Kidney capillary endothelial cell (primary cell): ENCODE data around the gene TFB2M.
A peak's percentile ranks its signal among the peaks of the same experiment; 100 is the strongest.
"Not testable (repeated sequence)": the region's sequence is repeated elsewhere in the genome, so short reads cannot be mapped to it uniquely, and the experiment has no call there.

Source experiments
- DNase-seq: peaks from one replicate; pipeline ENCODE4 v3.0.0-alpha.2; 2018; ENCODE audit warnings: low spot score

TFB2M gene, protein sequence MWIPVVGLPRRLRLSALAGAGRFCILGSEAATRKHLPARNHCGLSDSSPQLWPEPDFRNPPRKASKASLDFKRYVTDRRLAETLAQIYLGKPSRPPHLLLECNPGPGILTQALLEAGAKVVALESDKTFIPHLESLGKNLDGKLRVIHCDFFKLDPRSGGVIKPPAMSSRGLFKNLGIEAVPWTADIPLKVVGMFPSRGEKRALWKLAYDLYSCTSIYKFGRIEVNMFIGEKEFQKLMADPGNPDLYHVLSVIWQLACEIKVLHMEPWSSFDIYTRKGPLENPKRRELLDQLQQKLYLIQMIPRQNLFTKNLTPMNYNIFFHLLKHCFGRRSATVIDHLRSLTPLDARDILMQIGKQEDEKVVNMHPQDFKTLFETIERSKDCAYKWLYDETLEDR

DNA sequence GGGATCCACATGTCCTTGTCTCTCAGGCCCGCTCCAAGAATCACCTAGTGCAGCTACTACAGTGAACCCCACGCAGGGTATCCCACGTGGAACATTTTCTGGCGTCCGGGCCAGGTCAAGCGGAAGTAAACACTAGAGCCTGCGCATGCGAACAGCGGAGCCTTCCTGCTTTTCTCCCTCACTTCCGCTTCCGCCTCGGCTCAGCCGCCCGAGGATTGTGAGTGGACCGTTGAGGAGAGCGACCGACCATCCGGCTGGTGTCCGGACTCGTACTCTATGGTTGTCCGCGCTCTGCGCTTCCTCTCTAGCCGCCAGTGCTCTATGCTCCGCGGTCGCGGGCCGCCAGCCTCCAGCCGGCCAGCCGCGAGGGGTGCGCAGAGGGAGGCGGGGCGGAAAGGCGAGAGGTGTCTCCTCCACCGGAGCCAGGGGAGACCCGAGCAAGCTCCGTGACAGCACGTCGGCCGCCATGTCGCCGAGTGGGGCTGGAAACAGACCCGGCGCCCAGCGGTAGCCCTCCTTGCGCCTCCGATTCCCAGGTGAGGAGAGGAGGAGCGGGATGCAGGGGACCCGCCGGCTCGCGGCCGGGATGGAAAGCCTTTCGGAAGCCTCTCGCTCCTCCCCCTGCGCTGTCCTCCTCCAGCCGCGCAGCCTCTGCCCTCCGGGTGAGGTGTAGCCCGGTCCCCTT lies at the start of gene TFB2M, which contains the start of gene CNST:
Gene TFB2M, minus strand, starts transcription at position 134 of the 685 bp plus-strand sequence. Its CDS starts 123 bp downstream, at position 11.
Gene CNST, plus strand, starts transcription at position 329 of the 685 bp plus-strand sequence. CDS start 25,107 bp downstream, outside the sequence.
- peak; percentile 100 for DNase-seq

DNA sequence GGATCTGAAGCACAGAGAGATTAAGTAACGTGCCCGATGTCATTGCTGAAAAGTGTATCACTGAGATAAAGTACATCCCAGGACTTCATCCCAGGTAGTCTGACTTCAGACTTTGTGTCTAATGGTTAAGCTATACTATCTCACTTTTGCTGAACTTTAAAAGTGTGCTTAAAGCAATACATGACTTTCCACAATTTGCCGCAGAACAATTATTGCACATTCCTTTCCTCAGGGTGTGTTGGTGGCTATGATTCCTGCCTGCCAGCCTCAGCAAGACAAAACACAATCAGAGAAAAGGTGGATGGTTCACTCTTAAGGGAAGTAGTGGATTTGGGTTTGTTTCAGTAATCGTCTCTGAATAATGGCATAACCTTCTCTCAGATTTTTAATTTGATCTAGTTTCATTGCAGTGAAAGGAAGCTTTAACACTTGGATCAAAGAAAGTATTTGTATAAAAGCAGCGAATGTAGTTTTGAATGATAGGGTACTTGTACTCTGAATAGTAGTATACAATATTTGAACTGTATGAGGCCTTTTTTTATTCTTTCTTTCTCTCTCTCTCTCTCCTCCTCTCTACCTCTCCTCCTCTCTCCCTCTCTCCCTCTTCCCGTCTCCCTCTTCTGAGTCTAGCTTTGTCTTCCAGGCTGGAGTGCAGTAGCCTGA lies 47.2 kb upstream of the TFB2M start:
- no peak for DNase-seq

DNA sequence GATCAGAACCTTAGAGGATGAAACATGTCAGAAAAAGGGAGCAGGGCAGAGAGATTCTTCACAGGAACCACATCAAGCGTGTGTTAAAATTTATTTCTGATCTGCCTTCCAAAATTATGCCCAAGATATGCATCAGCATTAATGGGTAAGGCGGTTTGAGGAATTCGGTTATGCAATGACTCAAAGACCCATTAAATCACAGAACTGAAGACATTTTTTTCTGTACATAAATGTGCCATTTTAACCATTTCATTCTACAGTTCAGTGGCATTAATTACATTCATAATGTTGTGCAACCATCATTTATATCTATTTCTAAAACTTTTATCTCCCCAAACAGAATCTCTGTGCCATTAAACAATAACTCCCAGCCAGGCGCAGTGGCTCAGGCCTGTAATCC lies 43.6 kb upstream of the TFB2M start:
- DNase-seq, result no peak

DNA sequence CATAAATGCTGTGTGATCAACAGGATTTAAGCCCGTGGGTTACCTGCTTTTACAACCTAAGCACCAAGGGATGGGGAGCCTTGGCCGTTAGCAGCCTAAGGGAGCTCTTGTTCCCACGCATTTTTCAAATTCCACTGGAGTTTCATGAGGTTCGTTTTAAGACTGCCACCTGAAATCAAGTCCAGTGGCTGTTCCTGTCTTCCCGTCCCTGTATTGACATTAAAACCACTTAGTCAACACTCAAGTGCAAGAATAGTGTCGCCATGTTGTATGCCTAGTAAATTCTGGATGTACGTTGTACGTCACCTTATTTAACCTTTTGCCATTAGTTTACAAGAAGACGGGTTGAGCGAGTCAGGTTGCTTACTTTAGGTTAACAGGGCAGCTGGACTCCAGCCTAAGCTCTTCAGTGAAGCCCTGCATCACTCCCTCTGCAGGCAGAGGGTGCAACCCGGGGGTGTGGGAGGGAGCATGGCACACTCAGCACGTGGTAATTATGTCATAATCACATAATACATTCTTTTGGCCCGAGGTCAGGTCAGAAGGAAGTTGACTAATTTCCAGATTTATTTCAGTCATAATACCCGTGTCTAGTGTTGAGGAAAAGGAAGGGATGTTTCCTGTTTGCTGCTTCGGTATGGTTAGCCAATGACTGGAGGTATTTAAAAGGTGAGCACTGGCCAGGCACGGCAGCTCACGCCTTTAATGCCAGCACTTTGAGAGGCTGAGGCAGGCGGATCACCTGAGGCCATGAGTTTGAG lies 42.7 kb upstream of the TFB2M start:
- DNase-seq, result peak; percentile 99

DNA sequence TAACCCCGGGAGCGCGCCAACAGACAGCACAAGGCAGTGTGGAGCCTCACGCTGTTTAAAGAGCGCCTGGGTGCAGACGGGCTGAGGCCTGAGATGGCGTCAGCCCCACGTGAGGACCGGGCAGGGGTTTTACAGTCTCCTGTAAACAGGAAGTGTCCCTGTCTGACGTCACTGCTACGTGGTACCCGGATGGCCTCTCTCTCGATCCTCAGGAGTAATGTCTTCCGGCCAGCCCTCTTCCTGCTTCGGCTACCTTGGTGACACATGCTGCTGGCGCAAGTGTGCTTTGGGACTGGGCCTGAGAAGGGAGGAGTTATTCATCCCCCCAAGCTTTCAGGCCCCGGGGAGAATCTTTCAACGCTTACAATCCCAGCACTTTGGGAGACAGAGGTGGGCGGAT lies 41.4 kb upstream of the TFB2M start:
- DNase-seq, result peak; percentile 82

DNA sequence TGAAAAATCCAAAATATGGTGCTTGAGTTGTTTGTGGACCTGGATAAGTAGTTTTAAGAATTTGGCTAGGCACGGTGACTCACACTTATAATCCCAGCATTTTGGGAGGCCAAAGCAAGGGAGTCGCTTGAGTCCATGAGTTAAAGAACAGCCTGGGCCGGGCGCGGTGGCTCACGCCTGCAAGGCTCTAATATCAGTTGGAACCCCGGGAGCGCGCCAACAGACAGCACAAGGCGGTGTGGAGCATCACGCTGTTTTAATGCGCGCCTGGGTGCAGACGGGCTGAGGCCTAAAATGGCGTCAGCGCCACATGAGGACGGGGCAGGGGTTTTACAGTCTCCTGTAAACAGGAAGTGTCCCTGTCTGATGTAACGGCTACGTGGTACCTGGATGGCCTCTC lies 39.2 kb upstream of the TFB2M start:
- DNase-seq, result not testable (repeated sequence)

- DNase-seq, result no peak
Measured at GRCh38 chr1:246602194-246602593, 36.1 kb upstream of the TFB2M start.

DNA sequence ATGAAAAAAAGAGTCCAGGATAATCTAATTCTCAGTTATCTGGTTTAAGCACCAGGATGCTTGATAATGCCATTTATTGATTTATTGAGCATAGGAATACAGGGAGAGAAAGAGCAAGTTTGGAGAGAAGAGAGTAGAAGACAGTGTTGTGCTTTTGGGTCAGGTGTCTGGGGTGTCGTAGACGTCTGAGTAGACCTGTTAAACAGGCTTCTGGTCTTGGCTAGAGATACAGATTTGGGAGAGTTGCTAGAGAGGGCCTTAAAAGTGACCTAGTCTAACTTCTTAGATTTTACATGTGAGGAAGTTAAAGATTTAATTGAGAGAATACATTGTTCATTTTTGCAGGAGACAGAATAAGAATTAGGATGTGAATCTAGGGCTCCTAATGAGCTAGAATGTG lies 34.5 kb upstream of the TFB2M start:
- no peak for DNase-seq

GRCh38 chr1:246599315-246599714 lies 33.3 kb upstream of the TFB2M start:
- no peak for DNase-seq

DNA sequence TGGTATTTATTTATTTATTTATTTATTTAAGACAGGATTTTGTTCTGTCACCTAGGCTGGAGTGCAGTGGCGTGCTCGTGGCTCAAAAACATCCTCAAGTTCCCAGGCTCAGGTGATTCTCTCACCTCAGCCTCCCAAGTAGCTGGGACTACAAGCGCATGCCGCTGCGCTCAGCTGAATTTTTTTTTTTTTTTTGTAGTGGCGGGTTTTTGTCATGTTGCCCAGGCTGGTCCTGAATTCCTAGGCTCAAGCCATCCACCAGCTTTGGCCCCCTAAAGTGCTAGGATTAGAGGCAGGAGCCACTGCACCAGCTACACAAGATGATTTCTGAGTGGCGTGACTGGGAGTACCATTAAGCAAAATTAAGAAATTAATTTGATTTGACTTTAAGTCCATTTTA lies 31.9 kb upstream of the TFB2M start:
- no peak for DNase-seq

- DNase-seq, result no peak
Measured at GRCh38 chr1:246597340-246597739, 31.3 kb upstream of the TFB2M start.

- DNase-seq, result no peak
Measured at GRCh38 chr1:246595146-246595545, 29.1 kb upstream of the TFB2M start.

GRCh38 chr1:246592695-246593094 lies 26.6 kb upstream of the TFB2M start:
- DNase-seq, result no peak

DNA sequence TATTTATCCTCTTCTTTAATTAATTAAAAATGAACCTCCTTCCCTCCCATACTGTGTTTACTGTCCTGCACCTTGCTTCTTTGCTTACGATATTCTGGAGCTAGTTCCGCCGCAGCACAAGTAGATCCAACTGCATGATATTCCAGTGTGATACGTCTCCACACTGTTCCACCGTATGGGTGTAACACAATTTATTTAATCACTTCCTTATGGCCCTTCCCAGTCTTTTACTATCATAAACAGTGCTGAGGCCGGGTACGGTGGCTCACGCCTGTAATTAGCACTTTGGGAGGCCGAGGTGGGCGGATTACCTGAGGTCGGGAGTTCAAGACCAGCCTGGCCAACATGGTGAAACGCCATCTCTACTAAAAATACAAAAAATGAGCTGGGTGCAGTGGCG lies 25.9 kb upstream of the TFB2M start:
- no peak for DNase-seq

DNA sequence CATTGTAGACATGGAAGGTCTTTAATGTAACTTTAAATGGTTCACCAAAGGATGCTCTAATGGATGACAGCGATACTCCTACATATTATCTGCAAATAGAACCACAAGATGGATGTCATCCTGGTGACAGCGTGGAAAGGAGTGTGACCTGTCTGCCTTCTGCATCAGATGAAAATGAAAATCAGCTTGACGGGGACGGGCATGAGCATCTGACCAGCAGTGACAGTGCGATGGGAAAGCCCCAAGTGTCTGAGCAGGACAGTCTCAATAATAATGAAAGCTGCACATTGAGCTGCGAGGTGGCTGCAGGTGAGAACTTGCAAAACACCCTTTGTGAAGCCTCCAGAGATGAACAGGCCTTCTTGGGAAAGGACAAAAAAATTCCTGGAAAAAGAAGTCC lies 25.4 kb upstream of the TFB2M start:
- no peak for DNase-seq

DNA sequence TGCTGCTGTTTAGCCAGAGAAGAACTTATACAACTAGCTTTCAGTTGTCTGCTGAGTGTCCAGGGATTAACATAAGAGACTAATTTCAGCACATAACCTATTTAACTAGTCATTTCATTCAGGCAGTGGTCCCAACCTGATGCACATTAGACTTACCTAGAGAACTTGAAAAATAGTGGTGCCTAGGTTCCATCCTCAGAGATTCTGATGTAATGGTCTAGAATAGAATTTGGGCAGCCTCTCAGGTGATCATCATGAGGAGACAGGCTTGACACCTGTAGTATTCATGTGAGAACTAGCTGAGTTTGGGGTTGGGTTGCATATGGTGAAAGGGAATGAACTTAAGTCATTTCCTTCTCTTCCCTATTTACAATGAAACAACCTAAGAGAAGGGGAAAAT lies 25.0 kb upstream of the TFB2M start:
- no peak for DNase-seq

- DNase-seq, result not testable (repeated sequence)
Measured at GRCh38 chr1:246589919-246590318, 23.9 kb upstream of the TFB2M start.

- DNase-seq, result peak; percentile 83
Measured at GRCh38 chr1:246588159-246588721, 22.2 kb upstream of the TFB2M start.

- DNase-seq, result peak; percentile 35
Measured at GRCh38 chr1:246587606-246588005, 21.5 kb upstream of the TFB2M start.

- DNase-seq, result no peak
Measured at GRCh38 chr1:246587032-246587431, 21.0 kb upstream of the TFB2M start.

GRCh38 chr1:246583448-246584185 lies 17.6 kb upstream of the TFB2M start:
- no peak for DNase-seq
